OCI-LY1 (cell line): Measurements from ENCODE around the gene CMC2.

Experiments
- CTCF ChIP-seq: fragments of 200-600 bp; sonication (generic), shearing (Covaris generic); IDR thresholded peaks from 2 replicates; pipeline ENCODE4 v1.5.1; 2017; ENCODE audit warnings: mild to moderate bottlenecking, antibody characterized with exemption, low read length, moderate library complexity, mixed read lengths
- EZH2 ChIP-seq: fragments of 200-600 bp; sonication (generic), shearing (Covaris generic); IDR thresholded peaks from 2 replicates; pipeline ENCODE4 v1.8.0; 2017; ENCODE audit warnings: borderline replicate concordance, mixed run types, mild to moderate bottlenecking, antibody characterized with exemption, low read length, moderate library complexity, mixed read lengths

DNA sequence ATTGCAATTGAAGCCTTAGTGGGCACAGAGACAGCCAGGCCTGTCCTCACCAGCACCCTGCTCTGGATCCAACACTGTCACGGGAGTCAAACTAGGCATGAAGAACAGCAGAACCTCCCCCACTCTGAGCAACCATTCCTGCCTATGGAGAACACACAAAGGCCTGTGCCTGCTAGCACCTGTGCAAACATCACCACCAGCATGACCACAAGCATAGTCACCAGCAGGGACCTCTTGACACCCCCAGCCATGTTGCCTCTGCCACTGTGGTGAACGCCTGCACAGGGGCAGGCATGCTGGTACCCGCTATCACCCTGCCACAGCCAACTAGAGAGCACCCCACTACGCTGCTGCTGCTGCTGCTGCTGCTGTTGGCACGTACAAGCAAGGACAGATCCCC is 51.7 kb downstream of the CMC2 start:
- TF ChIP-seq CTCF (no peak), EZH2 (no peak)
